Epidermal melanocyte (primary cell): ENCODE data around the gene ZC3H6.
"Not testable (repeated sequence)": the region's sequence is repeated elsewhere in the genome, so short reads cannot be mapped to it uniquely, and the experiment has no call there.

Experiments used
- DNase-seq: peaks from one replicate; pipeline ENCODE4 v3.0.0; 2011; ENCODE audit warnings: low spot score; ENCODE audit not compliant: insufficient read length

ZC3H6 gene

GRCh38 chr2:112321375-112322320, 46.3 kb downstream of the ZC3H6 start:
- no peak for DNase-seq

GRCh38 chr2:112322919-112323318, 47.5 kb downstream of the ZC3H6 start:
- DNase-seq, result no peak

- DNase-seq, result no peak
Measured at GRCh38 chr2:112332123-112332696, 56.8 kb downstream of the ZC3H6 start.

DNA sequence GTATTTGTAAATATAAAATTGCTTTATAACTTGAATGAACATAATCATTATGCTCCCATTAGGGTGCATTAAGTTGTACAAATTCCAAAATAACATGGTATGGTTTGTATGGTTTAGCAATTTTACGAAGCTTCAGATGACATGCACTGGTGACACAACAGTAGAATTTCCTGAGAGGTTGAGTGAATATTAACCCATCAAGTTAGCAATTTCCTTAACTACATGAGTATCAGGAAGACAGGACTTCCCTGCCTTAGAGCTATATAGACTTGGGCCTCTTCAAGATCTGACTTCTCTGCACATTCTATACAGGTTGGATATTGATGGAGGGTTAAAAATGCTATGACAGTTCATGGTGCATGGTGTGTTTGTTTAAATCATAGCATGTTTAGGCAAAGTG, 60.2 kb downstream of the ZC3H6 start:
- DNase-seq, result no peak

DNA sequence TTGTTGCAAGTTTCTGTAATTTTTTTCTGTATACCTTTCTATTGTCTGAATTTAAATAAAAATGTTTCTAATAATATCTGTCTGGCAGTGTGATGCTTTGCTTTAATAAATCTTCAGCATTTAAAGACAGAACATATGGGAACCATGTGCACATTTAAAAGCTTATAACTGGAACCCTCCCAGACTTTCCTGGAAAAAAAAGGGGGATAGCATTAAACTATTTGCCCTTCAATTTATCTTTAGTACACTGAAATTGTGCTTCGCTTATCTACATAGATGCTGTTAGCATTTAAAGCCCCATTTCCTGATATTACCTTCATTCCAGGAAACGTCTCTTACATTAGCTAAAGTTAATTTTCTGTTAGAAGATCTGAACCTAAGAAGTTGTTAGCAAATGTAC, 64.6 kb downstream of the ZC3H6 start:
- DNase-seq, result no peak

GRCh38 chr2:112340475-112341267, 65.3 kb downstream of the ZC3H6 start:
- DNase-seq, result no peak

- DNase-seq, result no peak
Measured at GRCh38 chr2:112342067-112342550, 66.7 kb downstream of the ZC3H6 start.

- DNase-seq, result no peak
Measured at GRCh38 chr2:112343827-112344585, 68.6 kb downstream of the ZC3H6 start.

DNA sequence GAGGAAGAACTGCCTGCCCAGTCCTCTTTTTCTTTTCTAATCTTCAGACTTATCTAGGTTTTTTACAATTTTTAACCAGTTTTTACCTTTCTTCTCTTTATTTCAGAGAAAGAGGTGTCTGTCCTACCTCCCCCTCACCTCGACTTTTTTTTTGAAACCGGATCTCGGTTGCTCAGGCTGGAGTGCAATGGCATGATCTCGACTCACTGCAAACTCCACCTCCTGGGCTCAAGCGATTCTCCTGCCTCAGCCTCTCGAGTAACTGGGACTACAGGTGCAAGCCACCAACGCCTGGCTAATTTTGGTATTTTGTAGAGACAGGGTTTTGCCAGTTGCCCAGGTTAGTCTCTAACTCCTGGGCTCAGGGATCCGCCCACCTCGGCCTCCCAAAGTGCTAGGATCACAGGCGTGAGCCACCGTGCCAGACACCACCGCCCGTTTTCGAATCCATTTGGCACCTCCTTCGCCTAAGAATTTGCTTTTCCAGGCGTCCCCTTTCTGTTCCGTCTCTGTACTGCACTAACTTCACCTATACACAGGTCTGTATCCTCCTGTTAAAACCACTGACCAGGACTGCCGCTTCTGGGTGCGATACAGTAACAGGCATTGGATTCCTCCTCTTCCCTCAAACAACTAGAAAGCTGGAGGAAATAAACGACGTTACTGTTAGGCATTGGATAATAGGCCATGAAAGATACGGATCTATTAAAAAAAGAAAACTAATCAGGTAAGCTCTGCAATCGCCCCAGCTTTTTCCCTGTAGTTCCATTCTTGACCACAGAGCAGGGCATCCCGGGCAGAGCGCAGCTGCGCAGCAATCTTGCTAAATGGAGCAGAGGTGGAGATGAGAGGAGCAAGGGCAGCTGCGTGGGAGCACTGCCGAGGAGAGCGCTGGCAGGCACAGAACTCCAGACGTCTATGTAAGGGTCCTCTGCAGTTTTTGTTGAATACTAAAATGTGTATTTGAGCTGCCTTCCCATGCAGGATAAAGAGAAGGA, 69.9 kb downstream of the ZC3H6 start:
- no peak for DNase-seq

DNA sequence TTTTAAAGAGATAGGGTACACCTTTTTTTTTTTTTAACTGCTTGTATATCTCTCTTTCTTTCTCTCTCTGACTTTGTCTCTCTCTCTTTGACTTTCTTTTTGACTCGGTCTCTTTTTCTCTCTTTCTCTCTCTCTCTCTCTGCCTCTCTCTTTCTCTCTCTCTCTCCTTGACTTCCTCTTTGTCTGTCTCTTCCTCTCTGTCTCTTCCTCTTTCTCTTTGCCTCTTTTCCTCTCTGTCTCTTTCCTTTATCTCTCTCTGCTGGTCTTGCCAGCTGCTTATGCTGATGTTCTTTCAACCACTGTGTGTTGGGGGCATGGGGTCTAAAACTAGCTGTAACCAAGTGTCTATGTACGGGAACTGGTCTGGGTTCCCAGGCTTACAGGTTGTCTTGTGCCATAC, 76.9 kb downstream of the ZC3H6 start:
- DNase-seq, result not testable (repeated sequence)

- DNase-seq, result not testable (repeated sequence)
Measured at GRCh38 chr2:112352809-112353603, 77.6 kb downstream of the ZC3H6 start.

DNA sequence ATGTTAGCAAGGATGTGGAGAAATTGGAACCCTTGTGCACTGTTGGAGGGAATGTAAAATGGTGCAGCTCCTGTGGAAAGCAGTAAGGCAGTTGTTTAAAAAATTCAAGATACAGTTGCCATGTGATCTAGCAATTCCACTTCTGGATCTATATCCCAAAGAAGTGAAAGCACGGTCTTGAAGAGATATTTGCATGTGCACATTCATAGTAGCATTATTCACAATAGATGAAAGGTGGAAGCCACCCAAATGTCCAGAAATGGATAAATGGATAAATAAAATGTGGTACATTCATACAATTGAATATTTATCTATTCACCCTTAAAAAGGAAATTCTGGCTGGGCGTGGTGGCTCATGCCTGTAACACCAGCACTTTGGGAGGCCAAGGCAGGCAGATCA, 78.9 kb downstream of the ZC3H6 start:
- not testable (repeated sequence) for DNase-seq

DNA sequence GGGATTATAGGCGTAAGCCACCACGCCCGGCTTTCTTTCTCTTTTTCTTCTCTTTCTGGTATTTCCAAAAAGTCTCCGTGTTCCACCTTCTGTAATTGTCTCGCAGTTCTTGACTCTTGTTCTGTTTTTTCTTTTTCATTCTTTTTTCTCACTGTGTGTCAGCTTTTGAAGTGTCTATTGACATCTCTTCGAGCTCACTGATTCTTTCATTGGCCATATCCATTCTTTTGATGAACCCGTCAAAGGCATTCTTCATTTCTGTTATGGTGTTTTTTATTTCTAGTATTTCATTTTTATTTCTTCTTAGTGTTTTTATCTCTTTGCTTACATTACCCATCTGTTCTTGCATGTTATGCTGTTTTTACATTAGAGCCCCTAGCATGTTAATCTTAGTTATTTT, 84.7 kb downstream of the ZC3H6 start:
- DNase-seq, result not testable (repeated sequence)
